IMR-90 (cell line): Measurements from ENCODE around the gene COL28A1. TPM values are rescaled to one million over a fixed set of nuclear protein-coding genes. Genes with fewer than 3 reads are reported as not detected.

Source experiments
- ATAC-seq: fragments of 200-7000 bp; cut with Tn5 transposase; 2 replicates; pipeline ENCODE4 v1.9.1; 2020; ENCODE audit warnings: low read depth, mild to moderate bottlenecking, moderate library complexity
- BruUV-seq: library from RNA; stranded (reverse); fragments of 400-500 nt; replicated peaks from 2 replicates; lab custom pipeline; 2021; lab: Mats Ljungman, UMichigan
- CTCF ChIA-PET: fragments of 300-600 bp; formaldehyde crosslinking; extraction: SDS; loops from one replicate; lab custom pipeline; 2021; ENCODE audit warnings: antibody characterized with exemption; lab: Yijun Ruan, JAX
- POLR2A ChIA-PET: fragments of 300-600 bp; sonication (Branson Sonifier 250); formaldehyde crosslinking; loops from one replicate; lab custom pipeline; 2022; ENCODE audit warnings: antibody characterized with exemption; ENCODE audit not compliant: unreplicated experiment; lab: Charles Lee
- DNase-seq: peaks from one replicate; pipeline ENCODE4 v3.0.0; 2013
- H2AFZ ChIP-seq: replicated peaks from 2 replicates; pipeline ENCODE3; 2013; ENCODE audit warnings: low read length, mild to moderate bottlenecking; ENCODE audit not compliant: poor library complexity
- H2AK5ac ChIP-seq: 2 replicates; pipeline ENCODE4 v1.6.1; 2013; ENCODE audit warnings: low read depth, low read length, inconsistent platforms
- H2AK9ac ChIP-seq: replicated peaks from 2 replicates; pipeline ENCODE3; 2013; ENCODE audit warnings: mild to moderate bottlenecking, low read depth, low read length, moderate library complexity; ENCODE audit not compliant: poor library complexity
- H2BK120ac ChIP-seq: 2 replicates; pipeline ENCODE4 v1.6.1; 2013; ENCODE audit warnings: low read depth, low read length, inconsistent platforms
- H2BK15ac ChIP-seq: 3 replicates; pipeline ENCODE4 v1.6.1; 2013; ENCODE audit warnings: low read depth, low read length, inconsistent platforms
- H2BK20ac ChIP-seq: 2 replicates; pipeline ENCODE4 v1.6.1; 2013; ENCODE audit warnings: low read depth, mild to moderate bottlenecking, inconsistent platforms, low read length, moderate library complexity
- H2BK5ac ChIP-seq: 2 replicates; pipeline ENCODE4 v1.6.1; 2013; ENCODE audit warnings: mild to moderate bottlenecking, low read depth, low read length, inconsistent platforms; ENCODE audit not compliant: poor library complexity, severe bottlenecking
- H3K14ac ChIP-seq: replicated peaks from 2 replicates; pipeline ENCODE4 v1.6.1; 2013; ENCODE audit warnings: low read depth, low read length, inconsistent platforms
- H3K18ac ChIP-seq: 2 replicates; pipeline ENCODE4 v1.6.1; 2013; ENCODE audit warnings: low read depth, low read length, control low read depth
- H3K23ac ChIP-seq: 2 replicates; pipeline ENCODE4 v1.6.1; 2013; ENCODE audit warnings: low read depth, low read length, inconsistent platforms
- H3K27ac ChIP-seq: 2 replicates; pipeline ENCODE4 v1.5.1; 2013; ENCODE audit warnings: mild to moderate bottlenecking, control low read depth, low read length; ENCODE audit not compliant: insufficient read depth
- H3K27me3 ChIP-seq: 2 replicates; pipeline ENCODE4 v1.6.1; 2013; ENCODE audit warnings: low read length; ENCODE audit not compliant: control insufficient read depth, insufficient read depth
- H3K36me3 ChIP-seq: 2 replicates; pipeline ENCODE4 v1.6.1; 2013; ENCODE audit warnings: low read length, mixed read lengths; ENCODE audit not compliant: control insufficient read depth, insufficient read depth
- H3K4ac ChIP-seq: 2 replicates; pipeline ENCODE4 v1.6.1; 2013; ENCODE audit warnings: low read depth, low read length, inconsistent platforms
- H3K4me1 ChIP-seq: 2 replicates; pipeline ENCODE4 v1.6.1; 2013; ENCODE audit warnings: low read length, mixed read lengths; ENCODE audit not compliant: control insufficient read depth, insufficient read depth
- H3K4me2 ChIP-seq: 2 replicates; pipeline ENCODE4 v1.6.1; 2013; ENCODE audit warnings: low read depth, mild to moderate bottlenecking, control low read depth, low read length, moderate library complexity
- H3K4me3 ChIP-seq: 2 replicates; pipeline ENCODE4 v1.5.1; 2013; ENCODE audit warnings: low read depth, mild to moderate bottlenecking, control low read depth, low read length, moderate library complexity; ENCODE audit not compliant: insufficient read depth
- H3K56ac ChIP-seq: 2 replicates; pipeline ENCODE4 v1.6.1; 2013; ENCODE audit warnings: low read length, inconsistent platforms; ENCODE audit not compliant: insufficient read depth; ENCODE audit errors: extremely low read depth
- H3K79me1 ChIP-seq, 2 experiments: 2 replicates each; pipeline ENCODE4 v1.6.1; 2013; ENCODE audit warnings: low read length in 2 of 2, inconsistent platforms in 1 of 2, low read depth in 1 of 2
- H3K9ac ChIP-seq: 2 replicates; pipeline ENCODE4 v1.6.1; 2013; ENCODE audit warnings: low read depth, low read length, control low read depth
- H3K9me1 ChIP-seq: 2 replicates; pipeline ENCODE4 v1.6.1; 2013; ENCODE audit warnings: low read length, inconsistent platforms; ENCODE audit not compliant: insufficient read depth
- H3K9me3 ChIP-seq: 2 replicates; pipeline ENCODE4 v1.6.1; 2013; ENCODE audit warnings: low read length; ENCODE audit not compliant: control insufficient read depth, insufficient read depth
- H4K20me1 ChIP-seq: 2 replicates; pipeline ENCODE4 v1.6.1; 2013; ENCODE audit warnings: low read length, inconsistent platforms; ENCODE audit not compliant: insufficient read depth
- H4K5ac ChIP-seq: 2 replicates; pipeline ENCODE4 v1.6.1; 2013; ENCODE audit warnings: mild to moderate bottlenecking, low read depth, low read length, control low read depth
- H4K8ac ChIP-seq, 2 experiments: 2 replicates each; pipeline ENCODE4 v1.6.1; 2013; ENCODE audit warnings: low read depth in 2 of 2, low read length in 2 of 2, control low read depth in 1 of 2, inconsistent platforms in 1 of 2
- H4K91ac ChIP-seq: 2 replicates; pipeline ENCODE4 v1.6.1; 2013; ENCODE audit warnings: low read depth, low read length, inconsistent platforms; ENCODE audit not compliant: insufficient read depth
- MAFK ChIP-seq: IDR thresholded peaks from 2 replicates; pipeline ENCODE4 v1.6.1; 2012; ENCODE audit warnings: low read depth, low read length, improper control_type of control experiment
- MXI1 ChIP-seq: IDR thresholded peaks from 2 replicates; pipeline ENCODE4 v1.6.1; 2012; ENCODE audit warnings: low read depth, mild to moderate bottlenecking, low read length, moderate library complexity, borderline replicate concordance
- WGBS, 2 experiments: methylation state at CpG; one replicate each; pipeline versions ENCODE4 v1.1.5 to v1.1.7; 2013; ENCODE audit warnings: missing lambda C conversion rate in 2 of 2; ENCODE audit not compliant: insufficient read length in 1 of 2; ENCODE audit errors: extremely low coverage in 2 of 2; 5-methylcytosine and 5-hydroxymethylcytosine counted together
- dilution Hi-C: fragments of 300-500 bp; cut with HindIII; formaldehyde crosslinking; loops from one replicate; pipeline ENCODE4 v1.14.3; 2018; ENCODE audit warnings: low sequenced_read_pairs; ENCODE audit not compliant: unreplicated experiment
- in situ Hi-C: fragments of 300-500 bp; cut with MboI; formaldehyde crosslinking; loops from 3 replicates; pipeline ENCODE4 v1.14.3; 2019; ENCODE audit warnings: low sequenced_read_pairs, inconsistent platforms, mixed read lengths
- intact Hi-C: fragments of 100-400 bp; cut with micrococcal nuclease; formaldehyde crosslinking; loops from 2 replicates; pipeline ENCODE4 v1.10.0; 2022
- polyA plus RNA-seq, 3 experiments: library from polyadenylated mRNA; depleted of rRNA; stranded (reverse); fragments of >200 nt; gene quantifications; 2 replicates each; pipeline ENCODE4 v1.2.3, GENCODE V29; 2012; ENCODE audit warnings: low replicate concordance in 1 of 3
- total RNA-seq: library from RNA; depleted of rRNA; stranded (reverse); fragments of >200 nt; gene quantifications from 2 replicates; pipeline ENCODE4 v1.2.3, GENCODE V29; 2012

Gene COL28A1
- total and polyA plus RNA-seq, 2 of the 4 experiments (the other 2 are of a cell fraction), result under 0.01 to 0.05 TPM

- Histone ChIP-seq H4K91ac (no peak overlapping the region), H2BK120ac (no peak overlapping the region), H3K4me2 (no peak overlapping the region), H3K27ac (no peak overlapping the region), H3K27me3 (no peaks in the 10 kb centered on the region), H2AFZ (no peak overlapping the region), H3K18ac (no peak overlapping the region), H3K4me3 (no peak overlapping the region), H4K5ac (no peak overlapping the region), H3K9me3 (no peaks in the 10 kb centered on the region), H2AK5ac (no peak overlapping the region), H3K79me1 (no peaks in the 10 kb centered on the region), H3K4ac (no peak overlapping the region), H2BK5ac (no peak overlapping the region), H3K14ac (no peak overlapping the region), H3K56ac (no peak overlapping the region), H3K23ac (no peak overlapping the region), H4K8ac (no peak overlapping the region), H3K9me1 (no peaks in the 10 kb centered on the region), H2BK20ac (no peak overlapping the region), H4K20me1 (no peaks in the 10 kb centered on the region), H3K9ac (no peak overlapping the region), H3K36me3 (no peaks in the 10 kb centered on the region), H2AK9ac (no peak overlapping the region), H2BK15ac (no peak overlapping the region), H3K4me1 (no peaks in the 10 kb centered on the region)
- no peak for ATAC-seq
- intact Hi-C loops, result no loop called here
- POLR2A ChIA-PET, result no interaction called here
- no peak for DNase-seq
- no CpG with 5 or more reads among the region's 2 CpGs for WGBS, 2 experiments
- CTCF ChIA-PET, result no interaction called here
- in situ Hi-C loops, result no loop called here
- dilution Hi-C loops, result no loop called here
- TF ChIP-seq MXI1 (no peak), MAFK (no peak)
- no TSS peak for BruUV-seq
These were observed 204.7 kb downstream of the COL28A1 start for GRCh38 chr7:7330997-7331396.
